Neural progenitor cell (in vitro differentiated cells): ENCODE measurements around the gene TTC6.

Source experiments
- EZH2 ChIP-seq: fragments of 200-600 bp; sonication (generic); IDR thresholded peaks from 2 replicates; pipeline ENCODE4 v1.6.1; 2017; ENCODE audit warnings: antibody characterized with exemption, mild to moderate bottlenecking, moderate library complexity
- EZH2phosphoT487 ChIP-seq: fragments of 200-600 bp; sonication (generic); IDR thresholded peaks from 2 replicates; pipeline ENCODE4 v1.6.1; 2017; ENCODE audit warnings: antibody characterized with exemption
- TF ChIP-seq, protein P1 (sequence below): fragments of 200-600 bp; sonication (generic); IDR thresholded peaks from 2 replicates; pipeline ENCODE4 v1.5.1; 2017; ENCODE audit warnings: antibody characterized with exemption, mild to moderate bottlenecking

DNA sequence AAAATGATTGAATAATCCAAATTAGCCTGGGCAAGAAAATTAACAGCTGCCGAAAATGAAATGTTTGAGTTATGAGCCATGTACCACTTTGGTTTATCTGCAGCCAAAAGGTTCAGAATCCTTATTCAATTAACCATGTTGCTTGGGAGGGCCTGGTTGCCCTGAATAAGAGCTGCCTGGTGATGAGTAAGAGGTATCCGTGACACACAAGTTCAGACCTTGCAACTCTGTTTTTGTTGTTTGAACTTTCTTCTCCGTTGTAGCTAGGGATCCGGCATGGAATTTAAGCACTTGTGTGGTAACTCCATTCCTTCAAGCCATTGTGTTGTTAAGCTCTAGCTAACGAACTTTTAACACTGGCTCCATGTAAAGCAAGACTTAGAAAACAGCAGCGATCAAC is 36.0 kb upstream of the TTC6 start:
- TF ChIP-seq, protein P1, sequence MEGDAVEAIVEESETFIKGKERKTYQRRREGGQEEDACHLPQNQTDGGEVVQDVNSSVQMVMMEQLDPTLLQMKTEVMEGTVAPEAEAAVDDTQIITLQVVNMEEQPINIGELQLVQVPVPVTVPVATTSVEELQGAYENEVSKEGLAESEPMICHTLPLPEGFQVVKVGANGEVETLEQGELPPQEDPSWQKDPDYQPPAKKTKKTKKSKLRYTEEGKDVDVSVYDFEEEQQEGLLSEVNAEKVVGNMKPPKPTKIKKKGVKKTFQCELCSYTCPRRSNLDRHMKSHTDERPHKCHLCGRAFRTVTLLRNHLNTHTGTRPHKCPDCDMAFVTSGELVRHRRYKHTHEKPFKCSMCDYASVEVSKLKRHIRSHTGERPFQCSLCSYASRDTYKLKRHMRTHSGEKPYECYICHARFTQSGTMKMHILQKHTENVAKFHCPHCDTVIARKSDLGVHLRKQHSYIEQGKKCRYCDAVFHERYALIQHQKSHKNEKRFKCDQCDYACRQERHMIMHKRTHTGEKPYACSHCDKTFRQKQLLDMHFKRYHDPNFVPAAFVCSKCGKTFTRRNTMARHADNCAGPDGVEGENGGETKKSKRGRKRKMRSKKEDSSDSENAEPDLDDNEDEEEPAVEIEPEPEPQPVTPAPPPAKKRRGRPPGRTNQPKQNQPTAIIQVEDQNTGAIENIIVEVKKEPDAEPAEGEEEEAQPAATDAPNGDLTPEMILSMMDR = no peak
- TF ChIP-seq EZH2phosphoT487 (no peak), EZH2 (no peak)
